ENCODE measurements around the gene TRHDE.

The TRHDE gene

GRCh38 chr12:72273499-72273837, 1.3 kb downstream of the TRHDE start:
- no peak overlapping the region for H3K27ac ChIP-seq (ENCODE audit: insufficient read depth, low read depth, low read length, poor library complexity, severe bottlenecking)
- H3K9me3 ChIP-seq (ENCODE audit: control insufficient read depth, low read length): no peaks in the 10 kb centered on the region
- peaks cover 49% of the 10 kb centered on the region for H3K27me3 ChIP-seq (ENCODE audit: control insufficient read depth, insufficient read depth, low read length, poor library complexity, severe bottlenecking)
- WGBS, 2 experiments: 2% methylated on average over 24 of the region's 24 CpGs
- H3K4me3 ChIP-seq (ENCODE audit: insufficient read depth, low read depth, low read length): peak overlapping the region; percentile 69
- peaks cover 15% of the 10 kb centered on the region for H3K4me1 ChIP-seq (ENCODE audit: control insufficient read depth, insufficient read depth, low read length)
- H3K36me3 ChIP-seq (ENCODE audit: control insufficient read depth, insufficient read depth, low read length): no peaks in the 10 kb centered on the region

- peak overlapping the region; percentile 69 for H3K4me3 ChIP-seq (ENCODE audit: insufficient read depth, low read depth, low read length)
- H3K9me3 ChIP-seq (ENCODE audit: control insufficient read depth, low read length): no peaks in the 10 kb centered on the region
- no peaks in the 10 kb centered on the region for H3K36me3 ChIP-seq (ENCODE audit: control insufficient read depth, insufficient read depth, low read length)
- peaks cover 49% of the 10 kb centered on the region for H3K27me3 ChIP-seq (ENCODE audit: control insufficient read depth, insufficient read depth, low read length, poor library complexity, severe bottlenecking)
- no peak overlapping the region for H3K27ac ChIP-seq (ENCODE audit: insufficient read depth, low read depth, low read length, poor library complexity, severe bottlenecking)
- 52 to 55% methylated on average over 17 of the region's 17 CpGs for WGBS, 2 experiments
- H3K4me1 ChIP-seq (ENCODE audit: control insufficient read depth, insufficient read depth, low read length): peaks cover 15% of the 10 kb centered on the region
Observed at GRCh38 chr12:72273851-72274351, 1.7 kb downstream of the TRHDE start.

- H3K4me3 ChIP-seq (ENCODE audit: insufficient read depth, low read depth, low read length): no peak overlapping the region
- H3K27me3 ChIP-seq (ENCODE audit: control insufficient read depth, insufficient read depth, low read length, poor library complexity, severe bottlenecking): peaks cover 49% of the 10 kb centered on the region
- H3K36me3 ChIP-seq (ENCODE audit: control insufficient read depth, insufficient read depth, low read length): no peaks in the 10 kb centered on the region
- H3K27ac ChIP-seq (ENCODE audit: insufficient read depth, low read depth, low read length, poor library complexity, severe bottlenecking): no peak overlapping the region
- H3K4me1 ChIP-seq (ENCODE audit: control insufficient read depth, insufficient read depth, low read length): peaks cover 6% of the 10 kb centered on the region
- H3K9me3 ChIP-seq (ENCODE audit: control insufficient read depth, low read length): no peaks in the 10 kb centered on the region
- 78 to 82% methylated on average over 1 of the region's 1 CpG for WGBS, 2 experiments
Observed at GRCh38 chr12:72274931-72275330, 2.8 kb downstream of the TRHDE start.

DNA sequence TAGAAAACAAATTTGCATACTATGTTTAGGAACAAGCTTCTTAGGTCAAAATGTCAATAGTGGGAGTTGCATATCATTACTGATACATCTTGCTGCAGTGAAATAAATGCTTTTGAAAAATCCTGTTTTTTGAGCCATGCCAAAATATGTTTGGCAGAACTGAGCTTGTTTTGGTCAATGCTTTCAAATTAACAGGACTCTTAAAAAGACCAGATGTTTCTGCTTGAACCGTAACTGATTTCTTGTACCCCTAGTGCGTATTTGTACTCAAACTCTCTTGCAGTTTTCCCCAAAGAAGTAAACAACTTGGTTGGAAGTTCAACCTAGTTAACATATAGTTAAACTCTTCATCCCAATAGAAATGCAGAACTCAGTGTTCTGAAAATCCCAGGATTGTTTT, 3.4 kb downstream of the TRHDE start:
- H3K27me3 ChIP-seq (ENCODE audit: control insufficient read depth, insufficient read depth, low read length, poor library complexity, severe bottlenecking): peaks cover 49% of the 10 kb centered on the region

DNA sequence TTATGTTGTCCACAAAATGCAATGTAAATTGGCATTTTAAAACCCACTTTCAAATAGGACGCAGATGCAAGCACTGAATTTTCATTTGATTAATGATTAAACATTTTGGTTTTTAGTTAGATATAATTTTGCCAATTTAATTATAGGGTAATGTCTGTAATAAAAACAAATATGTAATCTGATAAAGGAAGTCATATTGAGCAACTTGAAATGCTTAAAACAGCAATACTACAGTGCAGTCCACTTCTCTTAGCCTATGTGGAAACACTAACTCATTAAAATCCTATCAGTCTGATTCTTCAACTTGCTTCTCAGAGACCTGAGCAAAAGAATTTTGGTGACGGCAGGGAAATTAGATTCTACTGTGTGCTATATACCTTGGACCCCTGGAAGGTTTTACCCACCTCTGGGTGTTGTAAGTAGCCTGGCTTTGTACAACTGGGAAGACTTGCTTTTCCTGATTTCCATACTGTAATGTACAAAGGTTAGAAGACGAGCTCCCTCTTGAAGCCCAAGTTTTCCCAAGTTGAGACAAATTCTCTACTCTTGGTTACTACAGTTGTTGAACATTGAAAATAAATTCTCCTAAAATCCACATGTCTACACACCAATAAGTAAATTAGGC, 4.1 kb downstream of the TRHDE start:
- Histone ChIP-seq H3K27ac (ENCODE audit: insufficient read depth, low read depth, low read length, poor library complexity, severe bottlenecking) (no peak overlapping the region), H3K36me3 (ENCODE audit: control insufficient read depth, insufficient read depth, low read length) (no peaks in the 10 kb centered on the region), H3K27me3 (ENCODE audit: control insufficient read depth, insufficient read depth, low read length, poor library complexity, severe bottlenecking) (peaks cover 41% of the 10 kb centered on the region), H3K9me3 (ENCODE audit: control insufficient read depth, low read length) (no peaks in the 10 kb centered on the region), H3K4me3 (ENCODE audit: insufficient read depth, low read depth, low read length) (no peak overlapping the region), H3K4me1 (ENCODE audit: control insufficient read depth, insufficient read depth, low read length) (no peaks in the 10 kb centered on the region)
- WGBS, 2 experiments: 90% methylated on average over 2 to 3 of the region's 3 CpGs

More for the DNA sequence above, 3.4 kb downstream of the TRHDE start:
- no peak overlapping the region for H3K4me3 ChIP-seq (ENCODE audit: insufficient read depth, low read depth, low read length)
- no peaks in the 10 kb centered on the region for H3K36me3 ChIP-seq (ENCODE audit: control insufficient read depth, insufficient read depth, low read length)
- H3K4me1 ChIP-seq (ENCODE audit: control insufficient read depth, insufficient read depth, low read length): peaks cover under 1% of the 10 kb centered on the region
- no peaks in the 10 kb centered on the region for H3K9me3 ChIP-seq (ENCODE audit: control insufficient read depth, low read length)
- H3K27ac ChIP-seq (ENCODE audit: insufficient read depth, low read depth, low read length, poor library complexity, severe bottlenecking): no peak overlapping the region
- 90 to 96% methylated on average over 2 of the region's 2 CpGs for WGBS, 2 experiments

GRCh38 chr12:72277415-72277814, 5.2 kb downstream of the TRHDE start:
- Histone ChIP-seq H3K27ac (ENCODE audit: insufficient read depth, low read depth, low read length, poor library complexity, severe bottlenecking) (no peak overlapping the region), H3K27me3 (ENCODE audit: control insufficient read depth, insufficient read depth, low read length, poor library complexity, severe bottlenecking) (peaks cover 30% of the 10 kb centered on the region), H3K9me3 (ENCODE audit: control insufficient read depth, low read length) (no peaks in the 10 kb centered on the region), H3K36me3 (ENCODE audit: control insufficient read depth, insufficient read depth, low read length) (no peaks in the 10 kb centered on the region), H3K4me1 (ENCODE audit: control insufficient read depth, insufficient read depth, low read length) (no peaks in the 10 kb centered on the region), H3K4me3 (ENCODE audit: insufficient read depth, low read depth, low read length) (no peak overlapping the region)
- 92 to 96% methylated on average over 2 of the region's 2 CpGs for WGBS, 2 experiments

GRCh38 chr12:72278894-72279293, 6.7 kb downstream of the TRHDE start:
- Histone ChIP-seq H3K4me3 (ENCODE audit: insufficient read depth, low read depth, low read length) (no peak overlapping the region), H3K4me1 (ENCODE audit: control insufficient read depth, insufficient read depth, low read length) (no peaks in the 10 kb centered on the region), H3K9me3 (ENCODE audit: control insufficient read depth, low read length) (no peaks in the 10 kb centered on the region), H3K27me3 (ENCODE audit: control insufficient read depth, insufficient read depth, low read length, poor library complexity, severe bottlenecking) (peaks cover 15% of the 10 kb centered on the region), H3K36me3 (ENCODE audit: control insufficient read depth, insufficient read depth, low read length) (no peaks in the 10 kb centered on the region), H3K27ac (ENCODE audit: insufficient read depth, low read depth, low read length, poor library complexity, severe bottlenecking) (no peak overlapping the region)
- 67% methylated on average over 2 of the region's 2 CpGs for whole genome bisulfite sequencing, 2 experiments

DNA sequence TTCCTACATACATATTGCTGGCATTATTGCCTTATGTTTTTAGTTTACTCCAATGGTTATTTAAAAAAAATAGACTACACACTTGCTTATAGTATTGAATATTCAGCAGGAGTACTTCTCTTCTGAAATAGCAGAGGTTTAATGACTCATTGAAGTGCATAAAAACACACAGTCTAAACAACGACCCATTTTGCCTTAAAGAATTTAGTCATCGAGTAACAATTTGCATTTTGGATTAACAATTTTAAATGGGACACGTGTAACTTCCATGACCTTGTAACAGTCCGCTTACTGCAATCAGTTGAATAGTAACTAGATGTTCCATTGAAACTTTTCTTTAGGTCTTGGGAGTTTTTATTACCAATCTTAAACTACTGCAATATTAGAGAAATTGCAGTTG, 9.0 kb downstream of the TRHDE start:
- no peak overlapping the region for H3K4me3 ChIP-seq (ENCODE audit: insufficient read depth, low read depth, low read length)
- H3K9me3 ChIP-seq (ENCODE audit: control insufficient read depth, low read length): no peaks in the 10 kb centered on the region
- no peaks in the 10 kb centered on the region for H3K27me3 ChIP-seq (ENCODE audit: control insufficient read depth, insufficient read depth, low read length, poor library complexity, severe bottlenecking)
- no peaks in the 10 kb centered on the region for H3K4me1 ChIP-seq (ENCODE audit: control insufficient read depth, insufficient read depth, low read length)
- H3K27ac ChIP-seq (ENCODE audit: insufficient read depth, low read depth, low read length, poor library complexity, severe bottlenecking): no peak overlapping the region
- 59 to 64% methylated on average over 4 of the region's 4 CpGs for WGBS, 2 experiments
- no peaks in the 10 kb centered on the region for H3K36me3 ChIP-seq (ENCODE audit: control insufficient read depth, insufficient read depth, low read length)

- Histone ChIP-seq H3K27me3 (ENCODE audit: control insufficient read depth, insufficient read depth, low read length, poor library complexity, severe bottlenecking) (no peaks in the 10 kb centered on the region), H3K4me1 (ENCODE audit: control insufficient read depth, insufficient read depth, low read length) (no peaks in the 10 kb centered on the region), H3K36me3 (ENCODE audit: control insufficient read depth, insufficient read depth, low read length) (no peaks in the 10 kb centered on the region), H3K4me3 (ENCODE audit: insufficient read depth, low read depth, low read length) (no peak overlapping the region), H3K9me3 (ENCODE audit: control insufficient read depth, low read length) (no peaks in the 10 kb centered on the region), H3K27ac (ENCODE audit: insufficient read depth, low read depth, low read length, poor library complexity, severe bottlenecking) (no peak overlapping the region)
- WGBS, 2 experiments: no CpG with 5 or more reads among the region's 1 CpG
Observed at GRCh38 chr12:72282721-72283120, 10.6 kb downstream of the TRHDE start.

DNA sequence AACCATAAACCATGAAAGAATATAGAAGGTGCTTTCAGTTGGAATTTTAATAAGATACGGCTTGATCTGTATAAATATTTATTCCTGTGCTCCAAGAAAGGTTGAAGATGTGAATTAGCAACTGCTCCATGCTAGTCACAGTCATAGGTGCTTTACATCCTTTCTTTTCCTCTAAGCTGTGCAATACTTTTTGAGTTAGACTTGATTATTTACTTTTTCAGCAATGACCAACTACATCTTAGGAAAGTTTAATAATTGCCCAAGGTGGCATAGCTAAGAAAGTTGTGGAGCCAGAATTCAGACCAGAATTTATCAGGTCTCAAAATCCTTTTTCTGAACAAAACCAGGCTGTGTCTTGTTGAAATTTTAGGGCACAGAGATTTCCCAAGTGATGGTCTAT, 13.7 kb downstream of the TRHDE start:
- 88 to 100% methylated on average over 1 of the region's 1 CpG for WGBS, 2 experiments
- Histone ChIP-seq H3K9me3 (ENCODE audit: control insufficient read depth, low read length) (no peaks in the 10 kb centered on the region), H3K4me1 (ENCODE audit: control insufficient read depth, insufficient read depth, low read length) (no peaks in the 10 kb centered on the region)

GRCh38 chr12:72286526-72286925, 14.4 kb downstream of the TRHDE start:
- Histone ChIP-seq H3K27me3 (ENCODE audit: control insufficient read depth, insufficient read depth, low read length, poor library complexity, severe bottlenecking) (no peaks in the 10 kb centered on the region), H3K27ac (ENCODE audit: insufficient read depth, low read depth, low read length, poor library complexity, severe bottlenecking) (no peak overlapping the region), H3K36me3 (ENCODE audit: control insufficient read depth, insufficient read depth, low read length) (no peaks in the 10 kb centered on the region), H3K9me3 (ENCODE audit: control insufficient read depth, low read length) (no peaks in the 10 kb centered on the region), H3K4me1 (ENCODE audit: control insufficient read depth, insufficient read depth, low read length) (no peaks in the 10 kb centered on the region), H3K4me3 (ENCODE audit: insufficient read depth, low read depth, low read length) (no peak overlapping the region)
- 99 to 100% methylated on average over 3 of the region's 3 CpGs for WGBS, 2 experiments

More for the DNA sequence above, 13.7 kb downstream of the TRHDE start:
- Histone ChIP-seq H3K27me3 (ENCODE audit: control insufficient read depth, insufficient read depth, low read length, poor library complexity, severe bottlenecking) (no peaks in the 10 kb centered on the region), H3K36me3 (ENCODE audit: control insufficient read depth, insufficient read depth, low read length) (no peaks in the 10 kb centered on the region), H3K27ac (ENCODE audit: insufficient read depth, low read depth, low read length, poor library complexity, severe bottlenecking) (no peak overlapping the region), H3K4me3 (ENCODE audit: insufficient read depth, low read depth, low read length) (no peak overlapping the region)
